ENCODE results near the gene MS4A4E. TPM values are rescaled to one million over a fixed set of nuclear protein-coding genes. Genes with fewer than 3 reads are reported as not detected.
"Not testable (repeated sequence)": the region's sequence is repeated elsewhere in the genome, so short reads cannot be mapped to it uniquely, and the experiment has no call there.

The MS4A4E gene
- total RNA-seq, 1 donor from 2014 or later, result not detected

- intact Hi-C loops (cut with micrococcal nuclease), result no loop called here
Observed at GRCh38 chr11:60221692-60222091, 21.2 kb downstream of the MS4A4E start.

GRCh38 chr11:60221181-60221580, 21.8 kb downstream of the MS4A4E start:
- intact Hi-C loops (cut with micrococcal nuclease), result no loop called here

- intact Hi-C loops (cut with micrococcal nuclease), result no loop called here
Observed at GRCh38 chr11:60214386-60214785, 28.6 kb downstream of the MS4A4E start.

- intact Hi-C loops (cut with micrococcal nuclease), result no loop called here
Observed at GRCh38 chr11:60211206-60211605, 31.7 kb downstream of the MS4A4E start.

- intact Hi-C loops (cut with micrococcal nuclease), result no loop called here
Observed at GRCh38 chr11:60209977-60210376, 33.0 kb downstream of the MS4A4E start.

- intact Hi-C loops (cut with micrococcal nuclease), result no loop called here
Observed at GRCh38 chr11:60208951-60209350, 34.0 kb downstream of the MS4A4E start.

- intact Hi-C loops (cut with micrococcal nuclease), result no loop called here
Observed at GRCh38 chr11:60208146-60208895, 34.6 kb downstream of the MS4A4E start.

GRCh38 chr11:60206616-60207015, 36.3 kb downstream of the MS4A4E start:
- intact Hi-C loops (cut with micrococcal nuclease), result no loop called here

GRCh38 chr11:60204922-60205321, 38.0 kb downstream of the MS4A4E start:
- intact Hi-C loops (cut with micrococcal nuclease), result no loop called here

GRCh38 chr11:60201334-60201733, 41.6 kb downstream of the MS4A4E start:
- intact Hi-C loops (cut with micrococcal nuclease), result not testable (repeated sequence)

GRCh38 chr11:60197442-60197841, 45.5 kb downstream of the MS4A4E start:
- intact Hi-C loops (cut with micrococcal nuclease), result no loop called here

- intact Hi-C loops (cut with micrococcal nuclease), result no loop called here
Observed at GRCh38 chr11:60195923-60196368, 47.0 kb downstream of the MS4A4E start.

GRCh38 chr11:60194511-60194910, 48.4 kb downstream of the MS4A4E start:
- intact Hi-C loops (cut with micrococcal nuclease), result no loop called here

- intact Hi-C loops (cut with micrococcal nuclease), result loop anchor here (1.0 kb wide), 2 partner anchors 371 to 440 kb away; no protein-coding TSS in a partner anchor
Observed at GRCh38 chr11:60193687-60194433, 49.1 kb downstream of the MS4A4E start.

- intact Hi-C loops (cut with micrococcal nuclease), result not testable (repeated sequence)
Observed at GRCh38 chr11:60192564-60192963, 50.4 kb downstream of the MS4A4E start.

- intact Hi-C loops (cut with micrococcal nuclease), result not testable (repeated sequence)
Observed at GRCh38 chr11:60188481-60188880, 54.5 kb downstream of the MS4A4E start.

- intact Hi-C loops (cut with micrococcal nuclease), result not testable (repeated sequence)
Observed at GRCh38 chr11:60186128-60186527, 56.8 kb downstream of the MS4A4E start.

GRCh38 chr11:60185512-60185827, 57.5 kb downstream of the MS4A4E start:
- intact Hi-C loops (cut with micrococcal nuclease), result not testable (repeated sequence)

GRCh38 chr11:60184824-60185511, 58.0 kb downstream of the MS4A4E start:
- intact Hi-C loops (cut with micrococcal nuclease), result no loop called here

GRCh38 chr11:60183591-60184205, 59.2 kb downstream of the MS4A4E start:
- intact Hi-C loops (cut with micrococcal nuclease), result no loop called here

GRCh38 chr11:60182541-60183330, 60.2 kb downstream of the MS4A4E start, which contains the start of gene MS4A6A:
Gene MS4A6A, minus strand, starts transcription at chr11:60183083. Its CDS starts 1,356 bp downstream, at chr11:60181727.
- intact Hi-C loops (cut with micrococcal nuclease), result no loop called here

Data from T-helper 1 cell treated with Interleukin-12 subunit alpha and Interleukin-12 subunit beta and Interleukin-4 antibody, amounts not matched to agents 30 ng/mL and 1 ng/mL, for 36 hours (primary cell).